Measurements from ENCODE around the gene PNLIP.
A peak's percentile ranks its signal among the peaks of the same experiment; 100 is the strongest.

The PNLIP gene

DNA sequence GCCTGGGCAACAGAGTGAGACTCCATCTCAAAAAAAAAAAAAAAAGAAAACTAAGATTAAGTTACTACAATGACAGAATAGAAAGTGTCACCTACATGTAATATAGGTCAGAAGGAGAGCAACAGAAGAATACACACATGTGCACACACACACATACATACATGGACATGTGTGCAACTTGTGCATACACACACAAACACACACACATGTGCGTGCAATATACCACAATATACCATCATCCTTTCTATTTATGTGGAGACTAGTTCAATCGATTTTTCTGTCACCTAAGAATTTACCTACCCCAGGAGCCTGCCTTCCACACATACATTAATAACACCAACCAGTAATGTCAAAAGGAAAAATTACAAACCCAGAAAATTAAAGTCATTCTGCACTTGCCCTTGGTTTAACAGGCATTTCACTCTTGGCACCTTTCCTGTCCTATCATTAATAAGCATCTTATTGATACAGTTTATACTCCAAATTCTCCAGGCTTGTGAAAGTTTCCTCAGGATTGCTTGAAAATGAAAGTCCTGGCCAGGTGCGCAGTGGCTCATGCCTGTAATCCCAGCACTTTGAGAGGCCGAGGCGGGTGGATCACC lies 47.5 kb downstream of the PNLIP start:
- Histone ChIP-seq H3K9me3 (no peaks in the 10 kb centered on the region), H3K36me3 (replicated peaks) (no peaks in the 10 kb centered on the region), H3K27me3 (ENCODE audit: low read depth) (no peaks in the 10 kb centered on the region), H3K4me1 (no peaks in the 10 kb centered on the region), H3K4me3 (no peak overlapping the region)
- DNase-seq (ENCODE audit: low spot score in 2 of 2) = no peak
- in situ Hi-C loops (cut with MboI; ENCODE audit: low sequenced_read_pairs) = no loop called here

DNA sequence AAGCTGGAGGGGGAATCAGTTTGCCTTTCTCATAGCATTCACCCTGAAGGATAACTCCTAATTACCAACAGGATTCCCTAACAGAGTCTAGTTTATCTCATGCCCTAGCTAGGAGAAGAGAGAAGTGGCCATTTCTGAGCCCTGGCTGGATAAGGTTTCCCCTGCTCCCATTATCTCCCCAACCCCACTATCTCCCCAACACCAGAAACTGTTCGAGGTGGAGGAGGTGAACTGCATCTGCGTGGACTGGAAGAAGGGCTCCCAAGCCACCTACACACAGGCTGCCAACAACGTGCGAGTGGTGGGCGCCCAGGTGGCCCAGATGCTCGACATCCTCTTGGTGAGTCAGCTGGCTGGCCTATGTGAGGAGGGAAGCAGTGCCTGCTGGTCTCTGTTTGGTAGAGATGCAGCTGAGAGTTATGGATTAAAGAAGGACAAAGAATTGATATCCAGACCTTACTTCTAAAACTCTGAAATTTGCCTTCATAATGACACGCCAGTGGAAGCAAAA lies 48.8 kb downstream of the PNLIP start:
- H3K4me1 ChIP-seq = no peaks in the 10 kb centered on the region
- no peaks in the 10 kb centered on the region for H3K27me3 ChIP-seq (ENCODE audit: low read depth)
- H3K9me3 ChIP-seq = no peaks in the 10 kb centered on the region
- in situ Hi-C loops (cut with MboI; ENCODE audit: low sequenced_read_pairs) = no loop called here
- H3K36me3 ChIP-seq (replicated peaks) = no peaks in the 10 kb centered on the region
- no peak overlapping the region for H3K4me3 ChIP-seq
- DNase-seq (ENCODE audit: low spot score in 2 of 2) = no peak

DNA sequence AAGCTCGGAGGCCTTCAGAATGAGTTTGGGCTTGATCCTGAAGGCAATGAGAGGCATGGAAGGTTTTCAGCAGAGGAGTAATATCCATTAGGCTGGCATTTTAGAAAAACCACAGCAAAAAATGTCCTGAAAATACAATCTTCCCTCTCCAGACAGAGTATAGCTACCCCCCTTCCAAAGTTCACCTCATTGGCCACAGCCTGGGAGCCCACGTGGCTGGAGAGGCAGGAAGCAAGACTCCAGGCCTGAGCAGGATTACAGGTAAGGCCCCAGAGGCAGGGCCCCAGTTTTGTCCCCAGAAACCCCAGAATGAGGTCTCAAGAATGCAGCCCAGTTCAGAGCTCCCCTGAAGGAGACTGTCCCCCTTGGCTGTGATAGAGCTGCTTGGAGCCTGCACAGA lies 50.3 kb downstream of the PNLIP start:
- no peaks in the 10 kb centered on the region for H3K4me1 ChIP-seq
- no peaks in the 10 kb centered on the region for H3K36me3 ChIP-seq (replicated peaks)
- H3K4me3 ChIP-seq = no peak overlapping the region
- no peaks in the 10 kb centered on the region for H3K27me3 ChIP-seq (ENCODE audit: low read depth)
- DNase-seq (ENCODE audit: low spot score in 2 of 2) = no peak
- in situ Hi-C loops (cut with MboI; ENCODE audit: low sequenced_read_pairs) = no loop called here
- no peaks in the 10 kb centered on the region for H3K9me3 ChIP-seq

DNA sequence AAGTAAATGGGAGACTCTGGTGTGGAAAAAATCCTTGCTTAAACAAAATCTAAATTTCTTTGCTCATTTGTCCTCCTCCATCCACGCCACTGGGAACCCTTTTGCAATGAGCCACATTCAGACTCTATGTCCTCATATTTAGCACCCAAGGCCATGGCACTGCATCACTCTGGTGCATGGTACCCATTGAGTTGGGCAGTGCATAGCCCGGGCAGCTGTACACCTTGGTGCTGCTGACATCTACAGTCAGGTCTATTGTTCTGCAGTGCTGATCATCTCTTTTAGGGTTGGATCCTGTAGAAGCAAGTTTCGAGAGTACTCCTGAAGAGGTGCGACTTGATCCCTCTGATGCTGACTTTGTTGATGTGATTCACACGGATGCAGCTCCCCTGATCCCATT lies 51.8 kb downstream of the PNLIP start:
- H3K27me3 ChIP-seq (ENCODE audit: low read depth) = no peaks in the 10 kb centered on the region

DNA sequence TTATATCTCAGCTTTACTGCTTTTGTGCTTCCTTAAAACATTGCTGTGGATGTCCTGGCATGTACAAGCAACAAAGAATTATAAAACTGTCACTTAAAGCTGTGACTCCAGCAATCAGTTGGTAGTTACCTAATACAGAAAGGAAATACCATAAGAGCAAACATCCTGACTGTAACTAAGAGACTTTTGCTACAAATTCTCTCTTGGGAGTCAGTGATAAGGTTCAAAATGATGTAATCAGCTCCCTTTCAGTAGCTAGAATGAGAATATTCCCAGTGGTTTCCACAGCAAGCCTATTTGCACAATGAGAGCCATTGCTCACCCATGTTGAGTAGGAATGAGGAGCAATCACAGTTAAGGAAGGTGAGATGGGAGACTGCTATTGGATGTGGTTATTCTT lies 52.6 kb downstream of the PNLIP start:
- no peak for DNase-seq (ENCODE audit: low spot score in 2 of 2)
- Histone ChIP-seq H3K9me3 (no peaks in the 10 kb centered on the region), H3K27me3 (ENCODE audit: low read depth) (no peaks in the 10 kb centered on the region), H3K36me3 (replicated peaks) (no peaks in the 10 kb centered on the region), H3K4me3 (no peak overlapping the region), H3K4me1 (no peaks in the 10 kb centered on the region)
- in situ Hi-C loops (cut with MboI; ENCODE audit: low sequenced_read_pairs) = no loop called here

More for the DNA sequence above, 51.8 kb downstream of the PNLIP start:
- Histone ChIP-seq H3K4me3 (no peak overlapping the region), H3K9me3 (no peaks in the 10 kb centered on the region), H3K36me3 (replicated peaks) (no peaks in the 10 kb centered on the region), H3K4me1 (no peaks in the 10 kb centered on the region)
- DNase-seq (ENCODE audit: low spot score in 2 of 2) = no peak
- in situ Hi-C loops (cut with MboI; ENCODE audit: low sequenced_read_pairs) = no loop called here

DNA sequence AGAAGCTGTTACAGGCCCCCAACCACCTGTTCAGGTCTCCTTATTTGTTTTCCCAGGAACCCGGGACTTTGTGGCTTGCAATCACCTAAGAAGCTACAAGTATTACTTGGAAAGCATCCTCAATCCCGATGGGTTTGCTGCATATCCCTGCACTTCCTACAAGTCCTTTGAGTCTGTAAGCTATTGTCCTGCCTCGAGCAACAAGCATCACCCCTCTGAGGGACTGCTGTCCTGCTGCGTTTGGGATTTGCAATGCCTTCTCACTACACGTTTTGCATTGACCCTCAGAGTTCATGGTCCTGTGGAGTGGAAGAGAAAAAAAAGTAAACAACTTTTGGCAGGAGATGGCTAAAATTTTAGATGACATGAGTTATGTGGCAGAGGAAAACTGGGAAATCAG lies 54.3 kb downstream of the PNLIP start:
- in situ Hi-C loops (cut with MboI; ENCODE audit: low sequenced_read_pairs) = no loop called here
- Histone ChIP-seq H3K27me3 (ENCODE audit: low read depth) (no peaks in the 10 kb centered on the region), H3K4me1 (no peaks in the 10 kb centered on the region), H3K4me3 (no peak overlapping the region), H3K9me3 (no peaks in the 10 kb centered on the region), H3K36me3 (replicated peaks) (no peaks in the 10 kb centered on the region)
- DNase-seq (ENCODE audit: low spot score in 2 of 2) = no peak

DNA sequence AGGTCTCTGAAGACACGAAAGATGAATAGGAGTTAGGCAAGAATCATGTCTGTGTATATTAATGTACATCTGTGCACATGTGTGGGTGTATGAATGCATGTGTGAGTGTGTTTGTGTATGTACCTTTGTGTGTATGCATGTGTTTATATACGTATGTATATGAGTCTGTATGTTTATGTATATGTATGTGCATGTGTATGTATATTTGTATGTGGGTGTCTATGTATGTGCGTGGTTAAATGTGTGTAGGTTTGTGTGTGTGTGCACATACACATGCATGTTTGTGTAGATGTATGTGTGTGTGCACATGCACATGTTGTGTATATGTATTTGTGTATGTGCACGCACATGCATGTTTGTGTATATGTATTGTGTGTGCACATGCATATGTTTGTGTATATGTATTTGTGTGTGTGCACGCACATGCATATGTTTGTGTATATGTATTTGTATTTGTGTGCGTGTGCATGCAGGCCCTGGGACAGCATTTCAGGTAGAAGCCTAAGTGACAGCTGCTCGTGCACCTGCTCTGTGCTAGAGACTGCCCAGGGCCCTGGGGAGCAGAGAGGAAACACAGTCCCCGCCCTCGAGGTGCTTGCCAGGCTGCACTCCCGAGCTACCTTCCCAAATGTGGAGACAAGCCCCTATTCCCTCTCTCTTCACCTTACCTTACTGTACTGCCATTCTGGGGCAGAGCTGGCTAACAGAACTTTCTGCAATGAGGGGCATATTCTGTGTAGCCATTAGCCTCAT lies 57.1 kb downstream of the PNLIP start:
- Histone ChIP-seq H3K4me3 (no peak overlapping the region), H3K9me3 (no peaks in the 10 kb centered on the region), H3K27me3 (ENCODE audit: low read depth) (no peaks in the 10 kb centered on the region), H3K36me3 (replicated peaks) (no peaks in the 10 kb centered on the region), H3K4me1 (no peaks in the 10 kb centered on the region)
- no peak for DNase-seq (ENCODE audit: low spot score in 2 of 2)
- in situ Hi-C loops (cut with MboI; ENCODE audit: low sequenced_read_pairs) = no loop called here

DNA sequence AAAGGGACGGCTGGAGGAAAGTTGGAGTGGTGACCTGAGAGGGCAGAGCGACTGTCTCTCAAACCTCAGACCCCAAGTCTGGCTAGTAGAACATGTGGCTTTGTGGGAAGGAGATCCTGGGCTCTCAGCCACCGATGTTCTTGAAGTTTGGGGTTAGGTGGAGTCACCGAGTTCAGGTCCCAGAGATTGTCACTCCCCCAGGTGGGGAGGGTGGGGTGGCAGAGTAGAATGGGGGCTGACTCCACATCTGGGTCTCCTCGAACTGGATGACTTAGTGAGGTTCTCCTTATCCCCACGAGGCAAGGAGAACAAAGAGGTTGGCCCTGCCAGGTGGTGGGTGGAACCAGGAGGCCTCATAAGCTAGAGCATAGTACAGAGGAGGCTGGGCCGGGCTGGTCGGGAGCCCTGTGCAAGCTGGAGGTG lies 60.3 kb downstream of the PNLIP start:
- H3K36me3 ChIP-seq (replicated peaks) = no peaks in the 10 kb centered on the region
- in situ Hi-C loops (cut with MboI; ENCODE audit: low sequenced_read_pairs) = no loop called here
- no peaks in the 10 kb centered on the region for H3K9me3 ChIP-seq
- H3K27me3 ChIP-seq (ENCODE audit: low read depth) = no peaks in the 10 kb centered on the region
- no peak overlapping the region for H3K4me3 ChIP-seq
- H3K4me1 ChIP-seq = peaks cover 7% of the 10 kb centered on the region
- no peak for DNase-seq (ENCODE audit: low spot score in 2 of 2)

DNA sequence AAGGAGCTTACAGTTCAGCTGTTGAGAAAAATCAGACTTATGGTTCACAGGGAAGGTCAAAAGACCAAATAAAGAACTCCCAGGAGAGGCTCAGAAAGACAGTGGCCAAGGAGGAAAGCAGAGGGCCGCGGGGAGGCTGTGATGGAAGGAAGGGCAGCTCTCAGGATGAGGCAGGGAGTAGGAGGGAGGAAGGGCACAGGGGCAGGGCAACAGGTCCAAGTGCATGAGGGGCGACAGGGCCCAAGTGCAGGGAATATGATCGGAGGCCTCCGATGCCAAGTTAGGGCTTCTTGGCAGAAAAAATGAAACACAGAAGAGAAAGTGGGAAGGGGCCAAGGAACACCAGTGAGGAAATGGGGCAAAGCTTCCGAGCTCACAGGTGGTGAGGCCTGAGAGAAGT lies 61.6 kb downstream of the PNLIP start:
- H3K9me3 ChIP-seq = no peaks in the 10 kb centered on the region
- H3K27me3 ChIP-seq (ENCODE audit: low read depth) = no peaks in the 10 kb centered on the region
- H3K36me3 ChIP-seq (replicated peaks) = no peaks in the 10 kb centered on the region
- in situ Hi-C loops (cut with MboI; ENCODE audit: low sequenced_read_pairs) = no loop called here
- peaks cover 7% of the 10 kb centered on the region for H3K4me1 ChIP-seq
- H3K4me3 ChIP-seq = no peak overlapping the region
- no peak for DNase-seq (ENCODE audit: low spot score in 2 of 2)

DNA sequence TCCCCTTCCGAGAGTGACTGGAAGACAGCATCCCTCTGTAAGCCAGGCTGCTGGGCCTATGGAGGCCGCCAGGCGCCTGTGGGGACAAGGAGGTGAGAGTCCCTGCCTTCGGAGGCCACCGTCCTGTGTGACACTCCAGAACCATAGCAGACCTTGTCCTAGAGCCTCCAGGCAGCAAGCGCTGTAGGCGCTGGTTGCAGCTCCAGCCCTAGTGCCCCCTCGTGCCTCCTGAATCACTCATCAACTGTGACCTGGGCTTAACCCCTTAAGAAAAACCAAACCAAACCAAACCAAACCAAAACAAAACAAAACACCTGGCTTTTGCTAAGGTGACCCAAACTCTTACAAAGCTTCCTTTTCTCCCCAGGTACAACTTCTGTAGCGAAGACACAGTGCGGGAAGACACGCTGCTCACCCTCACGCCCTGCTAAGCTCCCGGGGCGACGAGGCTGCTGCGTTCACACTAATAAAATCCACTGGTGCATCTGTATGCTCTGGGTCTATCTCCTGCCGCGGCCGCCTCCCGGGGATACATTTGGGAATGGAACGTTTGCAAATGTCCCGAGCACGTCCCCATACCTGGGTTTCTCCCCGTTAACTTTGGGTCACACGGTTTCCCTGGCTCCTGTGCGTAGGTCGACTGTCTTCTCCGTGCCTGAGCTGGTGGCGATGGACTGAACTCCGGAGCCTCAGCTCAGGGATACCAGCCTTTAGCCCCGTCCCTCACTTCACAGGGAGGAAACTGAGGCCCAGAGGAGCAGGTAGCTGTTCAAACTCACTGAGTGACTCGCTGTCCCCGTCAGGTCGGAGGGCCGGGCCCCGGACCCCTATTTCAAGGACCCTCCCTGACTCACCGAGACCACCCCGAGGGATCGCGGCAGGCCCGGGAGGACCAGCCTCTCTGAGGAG lies 63.2 kb downstream of the PNLIP start:
- Histone ChIP-seq H3K9me3 (no peaks in the 10 kb centered on the region), H3K4me3 (peak overlapping the region; percentile 65), H3K4me1 (peaks cover 7% of the 10 kb centered on the region), H3K27me3 (ENCODE audit: low read depth) (no peaks in the 10 kb centered on the region), H3K36me3 (replicated peaks) (no peaks in the 10 kb centered on the region)
- DNase-seq (ENCODE audit: low spot score in 2 of 2) = peak in 1 of 2 experiments; percentile 45
- in situ Hi-C loops (cut with MboI; ENCODE audit: low sequenced_read_pairs) = no loop called here

DNA sequence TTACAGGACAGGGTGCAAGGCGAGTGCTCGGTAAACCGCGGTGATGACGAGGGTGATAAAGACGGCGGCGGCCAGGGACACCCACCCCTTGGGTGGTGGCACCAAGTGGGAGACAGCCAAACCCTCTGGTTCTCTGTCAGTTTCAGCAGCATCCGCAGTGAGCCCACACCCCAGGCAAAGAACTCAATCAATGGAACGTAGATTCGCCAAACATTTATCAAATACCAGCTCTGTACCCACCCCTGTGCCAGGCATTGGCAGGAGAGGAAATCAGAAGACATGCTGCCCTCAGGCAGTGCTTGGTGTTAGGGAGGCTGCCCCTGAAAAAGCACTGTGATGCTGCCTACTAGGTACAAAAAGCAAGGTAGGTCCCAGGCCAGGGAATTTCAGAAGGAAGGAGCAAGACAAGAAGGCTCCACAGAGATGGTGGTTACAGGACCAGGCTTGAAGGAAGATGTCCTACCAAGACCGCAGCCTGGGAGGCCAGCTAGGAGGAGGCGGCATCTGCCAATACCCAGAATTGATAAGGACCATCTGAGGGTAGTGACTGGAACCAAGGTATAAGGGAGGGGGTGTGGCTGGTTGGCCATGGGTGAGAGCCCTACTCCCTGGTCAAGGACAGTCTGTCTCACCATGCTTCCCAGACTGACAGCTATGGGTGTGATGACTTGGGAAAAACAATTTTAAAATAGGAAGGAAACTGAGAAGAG lies 64.9 kb downstream of the PNLIP start:
- H3K36me3 ChIP-seq (replicated peaks) = no peaks in the 10 kb centered on the region
- H3K4me1 ChIP-seq = peaks cover 7% of the 10 kb centered on the region
- H3K9me3 ChIP-seq = no peaks in the 10 kb centered on the region
- DNase-seq (ENCODE audit: low spot score in 2 of 2) = no peak
- in situ Hi-C loops (cut with MboI; ENCODE audit: low sequenced_read_pairs) = no loop called here
- H3K27me3 ChIP-seq (ENCODE audit: low read depth) = no peaks in the 10 kb centered on the region
- H3K4me3 ChIP-seq = no peak overlapping the region

DNA sequence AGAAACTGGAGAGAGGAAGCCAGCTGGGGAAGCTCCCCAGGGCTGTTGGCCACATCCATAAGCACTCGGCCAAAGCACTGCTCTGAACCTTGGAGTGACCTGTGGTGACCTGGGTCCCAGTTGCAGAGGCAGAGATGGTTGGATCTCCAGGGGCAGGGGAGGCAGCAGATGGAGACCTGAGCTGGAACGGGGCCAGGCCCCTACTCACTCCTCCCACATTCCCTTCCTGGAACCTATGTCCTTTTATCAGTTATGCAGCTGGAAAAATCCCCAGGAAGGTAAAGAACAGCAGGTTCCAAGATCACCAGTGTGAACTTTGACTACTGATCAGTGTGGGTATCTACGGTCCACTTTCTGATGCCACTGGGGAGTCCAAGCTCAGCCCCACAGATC lies 65.4 kb downstream of the PNLIP start:
- Histone ChIP-seq H3K27me3 (ENCODE audit: low read depth) (no peaks in the 10 kb centered on the region), H3K9me3 (no peaks in the 10 kb centered on the region), H3K36me3 (replicated peaks) (no peaks in the 10 kb centered on the region), H3K4me1 (peaks cover 7% of the 10 kb centered on the region), H3K4me3 (no peak overlapping the region)
- in situ Hi-C loops (cut with MboI; ENCODE audit: low sequenced_read_pairs) = no loop called here
- no peak for DNase-seq (ENCODE audit: low spot score in 2 of 2)

DNA sequence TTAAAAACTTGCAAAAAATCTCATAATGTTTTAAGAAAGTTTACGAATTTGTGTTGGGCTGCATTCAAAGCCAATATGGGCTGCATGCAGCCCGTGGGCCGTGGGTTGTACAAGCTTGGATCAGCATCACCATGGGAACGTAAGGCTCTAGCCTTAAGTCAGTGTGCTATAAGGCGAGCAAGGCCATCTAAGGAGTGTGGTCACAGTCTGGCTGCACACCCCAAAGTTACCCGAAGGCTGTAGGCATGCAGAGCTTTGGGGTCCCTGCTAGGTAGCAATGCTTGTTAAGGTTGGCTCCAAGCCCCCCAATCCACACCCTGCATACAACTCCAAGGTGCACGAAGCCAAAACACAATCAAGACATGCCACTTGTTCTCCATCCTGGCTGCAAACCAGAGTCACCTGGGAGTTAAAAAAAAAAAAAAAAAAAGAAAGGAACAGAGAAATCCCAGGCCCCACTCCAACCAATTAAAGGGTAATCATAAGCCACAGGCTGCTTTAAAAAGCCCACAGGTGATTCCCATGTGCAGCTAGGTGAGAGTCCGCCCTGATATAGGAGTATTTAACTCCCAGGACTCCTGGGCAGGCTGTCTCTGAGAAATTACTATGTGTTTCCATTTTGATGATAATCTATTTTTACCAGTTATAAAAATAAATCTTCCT lies 66.5 kb downstream of the PNLIP start:
- H3K27me3 ChIP-seq (ENCODE audit: low read depth) = no peaks in the 10 kb centered on the region
- no peak for DNase-seq (ENCODE audit: low spot score in 2 of 2)
- peaks cover 7% of the 10 kb centered on the region for H3K4me1 ChIP-seq
- H3K4me3 ChIP-seq = no peak overlapping the region
- in situ Hi-C loops (cut with MboI; ENCODE audit: low sequenced_read_pairs) = no loop called here
- no peaks in the 10 kb centered on the region for H3K9me3 ChIP-seq
- H3K36me3 ChIP-seq (replicated peaks) = no peaks in the 10 kb centered on the region
